ENCODE measurements around the gene CHD2.

Gene CHD2

GRCh38 chr15:92930054-92930621 is 30.0 kb downstream of the CHD2 start:
- H3K4me3 ChIP-seq (ENCODE audit: low read depth, low read length): no peak overlapping the region
- in situ Hi-C loops (cut with HindIII; ENCODE audit: low sequenced_read_pairs): no loop called here
- TF ChIP-seq CTCF (IDR thresholded peaks at IDR 0.05; ENCODE audit: low read depth, low read length): no peak
- peak; percentile 60 for DNase-seq (ENCODE audit: low read depth, low spot score)

GRCh38 chr15:92930776-92931175 is 30.7 kb downstream of the CHD2 start:
- no peak overlapping the region for H3K4me3 ChIP-seq (ENCODE audit: low read depth, low read length)
- in situ Hi-C loops (cut with HindIII; ENCODE audit: low sequenced_read_pairs): no loop called here
- peak; percentile 86 for DNase-seq (ENCODE audit: low read depth, low spot score)

GRCh38 chr15:92932946-92933649 is 33.0 kb downstream of the CHD2 start:
- TF ChIP-seq CTCF (IDR thresholded peaks at IDR 0.05; ENCODE audit: low read depth, low read length): no peak
- in situ Hi-C loops (cut with HindIII; ENCODE audit: low sequenced_read_pairs): no loop called here
- H3K4me3 ChIP-seq (ENCODE audit: low read depth, low read length): no peak overlapping the region
- DNase-seq (ENCODE audit: low read depth, low spot score): no peak

More at GRCh38 chr15:92930776-92931175, 30.7 kb downstream of the CHD2 start:
- TF ChIP-seq CTCF (IDR thresholded peaks at IDR 0.05; ENCODE audit: low read depth, low read length): no peak

DNA sequence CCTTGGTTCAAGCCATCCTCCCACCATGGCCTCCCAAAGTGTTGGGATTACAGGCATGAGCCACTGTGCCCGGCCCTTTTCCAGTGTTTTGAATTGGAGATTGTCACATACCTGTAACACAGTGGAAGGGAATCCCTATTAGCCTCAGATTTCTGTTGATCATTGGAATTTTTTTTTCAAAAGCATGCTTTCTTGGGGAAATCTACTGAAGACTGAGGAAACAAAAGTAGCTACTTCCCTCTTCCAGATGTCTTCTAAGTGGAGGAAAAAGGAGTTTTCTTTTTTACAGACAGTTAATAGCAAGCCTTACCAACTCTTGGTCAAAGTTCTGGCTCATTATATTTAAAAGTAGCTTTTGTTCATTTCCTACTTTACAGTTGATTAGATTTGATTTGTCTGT is 33.7 kb downstream of the CHD2 start:
- H3K4me3 ChIP-seq (ENCODE audit: low read depth, low read length): no peak overlapping the region
- no peak for DNase-seq (ENCODE audit: low read depth, low spot score)
- in situ Hi-C loops (cut with HindIII; ENCODE audit: low sequenced_read_pairs): no loop called here
- no peak for TF ChIP-seq CTCF (IDR thresholded peaks at IDR 0.05; ENCODE audit: low read depth, low read length)

DNA sequence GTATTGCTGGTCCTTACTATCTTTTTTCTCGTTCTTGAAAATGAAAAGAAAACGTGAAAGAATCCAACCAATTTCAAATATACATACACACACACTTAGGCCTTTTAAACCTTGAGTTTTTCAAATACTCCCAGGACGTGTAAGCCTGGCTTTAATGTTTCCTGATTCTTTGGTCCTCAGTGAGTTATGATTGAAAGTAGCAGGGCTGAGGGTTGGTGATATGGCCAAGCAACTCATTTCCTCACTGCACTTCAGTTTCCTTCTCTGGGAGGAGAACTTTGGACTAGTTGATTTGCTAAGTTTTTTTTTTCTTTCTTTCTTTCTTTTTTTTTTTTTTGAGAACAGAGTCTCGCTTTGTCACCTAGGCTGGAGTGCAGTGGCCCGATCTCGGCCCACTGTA is 34.6 kb downstream of the CHD2 start:
- DNase-seq (ENCODE audit: low read depth, low spot score): no peak
- in situ Hi-C loops (cut with HindIII; ENCODE audit: low sequenced_read_pairs): no loop called here
- TF ChIP-seq CTCF (IDR thresholded peaks at IDR 0.05; ENCODE audit: low read depth, low read length): no peak
- H3K4me3 ChIP-seq (ENCODE audit: low read depth, low read length): no peak overlapping the region

DNA sequence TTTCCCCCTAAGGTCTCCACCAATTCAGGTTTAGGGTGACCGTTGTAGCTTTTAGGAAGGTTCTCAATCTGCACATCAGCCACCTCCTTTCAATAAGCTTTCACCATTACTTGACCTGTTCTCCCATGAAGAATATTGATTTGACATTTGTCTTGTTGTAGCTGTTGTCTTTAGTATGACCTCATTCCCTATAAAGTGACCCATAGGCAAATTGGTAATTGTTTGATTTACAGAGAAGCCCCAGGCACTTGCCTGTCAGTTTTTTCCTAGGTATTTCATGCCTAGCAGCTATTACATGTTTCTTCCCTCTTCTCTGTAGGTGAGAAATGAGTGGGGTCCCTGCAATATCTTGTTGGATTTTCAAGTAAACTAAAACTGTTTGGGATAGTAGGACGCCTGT is 36.0 kb downstream of the CHD2 start:
- no peak for TF ChIP-seq CTCF (IDR thresholded peaks at IDR 0.05; ENCODE audit: low read depth, low read length)
- in situ Hi-C loops (cut with HindIII; ENCODE audit: low sequenced_read_pairs): no loop called here
- no peak for DNase-seq (ENCODE audit: low read depth, low spot score)

More for the DNA sequence above, 36.0 kb downstream of the CHD2 start:
- H3K4me3 ChIP-seq (ENCODE audit: low read depth, low read length): no peak overlapping the region
